CD4-positive, alpha-beta T cell treated with Interleukin-15 for 4 hours (primary cell): ENCODE results near the gene DCAF6.

Source experiments
- DNase-seq: peaks from one replicate; pipeline ENCODE4 v3.0.0-alpha.2; 2020; ENCODE audit warnings: low spot score

Gene DCAF6

GRCh38 chr1:168101336-168101735, 164.9 kb downstream of the DCAF6 start:
- no peak for DNase-seq

GRCh38 chr1:168102487-168102886, 166.0 kb downstream of the DCAF6 start:
- no peak for DNase-seq

- no peak for DNase-seq
These were observed 168.1 kb downstream of the DCAF6 start for GRCh38 chr1:168104535-168104934.

- DNase-seq, result no peak
These were observed 169.4 kb downstream of the DCAF6 start for GRCh38 chr1:168105846-168106245.

GRCh38 chr1:168106274-168106673, 169.8 kb downstream of the DCAF6 start:
- DNase-seq, result no peak

GRCh38 chr1:168110896-168111545, 174.5 kb downstream of the DCAF6 start:
- no peak for DNase-seq

GRCh38 chr1:168112673-168113305, 176.3 kb downstream of the DCAF6 start:
- no peak for DNase-seq

GRCh38 chr1:168114845-168115244, 178.4 kb downstream of the DCAF6 start:
- DNase-seq, result no peak

GRCh38 chr1:168116327-168116799, 179.9 kb downstream of the DCAF6 start:
- DNase-seq, result no peak

- DNase-seq, result no peak
These were observed 183.3 kb downstream of the DCAF6 start for GRCh38 chr1:168119750-168120149.

GRCh38 chr1:168121401-168122011, 185.0 kb downstream of the DCAF6 start:
- no peak for DNase-seq

- DNase-seq, result no peak
These were observed 188.6 kb downstream of the DCAF6 start for GRCh38 chr1:168125051-168125450.
